ENCODE results near the gene UTP25. TPM values are rescaled to one million over a fixed set of nuclear protein-coding genes. Genes with fewer than 3 reads are reported as not detected.
A peak's percentile ranks its signal among the peaks of the same experiment; 100 is the strongest.

Gene UTP25
- total RNA-seq, 4 donors from 2014 or later: 5.7 to 7.5 (median 6.8) TPM

DNA sequence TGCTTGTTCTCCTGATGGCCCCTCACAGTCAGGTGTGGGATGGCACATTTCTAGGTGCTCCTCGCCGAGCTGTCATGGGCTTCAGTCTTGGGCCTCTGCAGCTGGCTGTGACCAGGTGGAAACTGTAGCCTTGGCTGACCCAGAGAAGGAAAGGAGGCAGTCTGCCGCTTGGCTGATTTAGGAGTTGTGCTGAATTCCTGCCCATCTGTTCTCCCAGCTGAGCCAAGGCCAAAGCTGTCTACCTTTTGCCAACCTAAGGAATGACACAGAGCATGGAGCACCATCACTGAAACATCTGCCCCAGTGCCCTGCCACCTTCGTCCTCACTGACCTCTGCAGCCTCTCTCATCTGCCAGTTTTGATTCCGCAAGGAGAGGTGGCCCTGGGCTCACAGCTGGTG lies 27.9 kb downstream of the UTP25 start:
- Histone ChIP-seq H3K27me3 (no peaks in the 10 kb centered on the region), H3K36me3 (peaks cover 0 to 51% (median 11%) of the 10 kb centered on the region in 3 donors), H3K27ac (no peak overlapping the region), H3K9me3 (no peaks in the 10 kb centered on the region), H3K4me1 (peaks cover 0 to 3% (median 0%) of the 10 kb centered on the region in 4 donors), H3K4me3 (no peak overlapping the region)
- no peak for DNase-seq (ENCODE audit: low spot score in 2 of 2)
- TF ChIP-seq POLR2A (IDR thresholded peaks at IDR 0.05) (no peak), EP300 (IDR thresholded peaks at IDR 0.05) (no peak), CTCF (IDR thresholded peaks at IDR 0.05) (no peak)
- WGBS, 2 donors: 87 to 88% methylated on average over 5 of the region's 5 CpGs

DNA sequence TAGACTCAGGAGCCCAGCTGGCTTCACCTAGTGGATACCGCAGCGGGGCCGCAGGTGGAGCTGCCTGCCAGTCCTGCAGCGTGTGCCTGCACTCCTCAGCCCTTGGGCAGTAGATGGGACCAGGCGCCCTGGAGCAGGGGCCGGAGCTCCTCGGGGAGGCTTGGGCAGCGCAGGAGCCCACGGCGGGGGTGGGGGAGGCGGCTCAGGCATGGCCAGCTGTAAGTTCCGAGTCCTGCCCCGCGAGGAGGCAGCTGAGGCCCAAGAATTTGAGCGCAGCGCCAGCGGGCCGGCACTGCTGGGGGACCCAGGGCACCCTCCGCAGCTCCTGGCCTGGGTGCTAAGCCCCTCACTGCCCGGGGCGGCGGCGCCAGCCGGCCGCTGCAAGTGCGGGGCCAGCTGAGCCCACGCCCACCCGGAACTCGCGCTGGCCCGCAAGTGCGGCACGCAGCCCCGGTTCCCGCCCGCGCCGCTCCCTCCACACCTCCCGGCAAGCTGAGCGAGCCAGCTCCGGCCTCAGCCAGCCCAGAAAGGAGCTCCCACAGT lies 30.9 kb downstream of the UTP25 start:
- 95 to 98% methylated on average over 30 to 35 of the region's 41 CpGs for WGBS, 2 donors
- no peak overlapping the region for H3K4me3 ChIP-seq
- no peak overlapping the region for H3K27ac ChIP-seq
- peaks cover 0 to 22% (median 7%) of the 10 kb centered on the region in 3 donors for H3K36me3 ChIP-seq
- peaks cover 0 to 24% (median 0%) of the 10 kb centered on the region in 4 donors for H3K4me1 ChIP-seq
- TF ChIP-seq CTCF (IDR thresholded peaks at IDR 0.05): no peak
- no peak for TF ChIP-seq EP300 (IDR thresholded peaks at IDR 0.05)
- TF ChIP-seq POLR2A (IDR thresholded peaks at IDR 0.05): no peak
- H3K9me3 ChIP-seq: no peaks in the 10 kb centered on the region
- H3K27me3 ChIP-seq: no peaks in the 10 kb centered on the region
- DNase-seq (ENCODE audit: low spot score in 2 of 2): no peak

- no peak for TF ChIP-seq EP300 (IDR thresholded peaks at IDR 0.05)
- TF ChIP-seq CTCF (IDR thresholded peaks at IDR 0.05): peak; percentile 78 to 91 (median 86)
- no peak for TF ChIP-seq POLR2A (IDR thresholded peaks at IDR 0.05)
- H3K27ac ChIP-seq: no peak overlapping the region
- peak; percentile 65 to 82 for DNase-seq (ENCODE audit: low spot score in 2 of 2)
- peaks cover 0 to 4% (median 0%) of the 10 kb centered on the region in 3 donors for H3K36me3 ChIP-seq
- WGBS, 2 donors: 13 to 14% methylated on average over 7 of the region's 7 CpGs
- H3K4me1 ChIP-seq: peaks cover 0 to 32% (median 0%) of the 10 kb centered on the region in 4 donors
- H3K9me3 ChIP-seq: no peaks in the 10 kb centered on the region
- no peaks in the 10 kb centered on the region for H3K27me3 ChIP-seq
- H3K4me3 ChIP-seq: no peak overlapping the region
Observed at GRCh38 chr1:209860293-209860881, 32.6 kb downstream of the UTP25 start.

- Histone ChIP-seq H3K27ac (no peak overlapping the region), H3K4me1 (peaks cover 0 to 32% (median 0%) of the 10 kb centered on the region in 4 donors), H3K9me3 (no peaks in the 10 kb centered on the region), H3K27me3 (no peaks in the 10 kb centered on the region), H3K36me3 (no peaks in the 10 kb centered on the region), H3K4me3 (no peak overlapping the region)
- TF ChIP-seq CTCF (IDR thresholded peaks at IDR 0.05): no peak
- TF ChIP-seq EP300 (IDR thresholded peaks at IDR 0.05): no peak
- no peak for TF ChIP-seq POLR2A (IDR thresholded peaks at IDR 0.05)
- no peak for DNase-seq (ENCODE audit: low spot score in 2 of 2)
- 62 to 70% methylated on average over 2 of the region's 2 CpGs for WGBS, 2 donors
Observed at GRCh38 chr1:209861242-209861641, 33.5 kb downstream of the UTP25 start.

All from tibial nerve (tissue), 4 donors.